ENCODE results near the gene WFDC1.

Gene WFDC1

DNA sequence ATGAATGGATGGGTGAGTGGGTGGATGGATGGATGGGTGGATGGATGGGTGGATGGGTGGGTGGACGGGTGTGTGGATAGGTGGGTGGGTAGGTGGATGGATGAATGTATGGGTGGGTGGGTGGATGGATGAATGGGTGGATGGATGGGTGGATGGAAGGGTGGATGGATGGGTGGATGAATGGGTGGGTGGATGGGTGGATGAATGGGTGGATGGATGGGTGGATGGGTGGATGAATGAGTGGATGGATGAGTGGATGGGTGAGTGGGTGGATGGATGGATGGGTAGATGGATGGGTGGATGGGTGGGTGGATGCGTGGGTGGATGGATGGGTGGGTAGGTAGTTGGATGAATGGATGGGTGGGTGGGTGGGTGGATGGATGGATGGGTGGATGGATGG lies 60.5 kb downstream of the WFDC1 start:
- no peak for DNase-seq (ENCODE audit: low read depth)

DNA sequence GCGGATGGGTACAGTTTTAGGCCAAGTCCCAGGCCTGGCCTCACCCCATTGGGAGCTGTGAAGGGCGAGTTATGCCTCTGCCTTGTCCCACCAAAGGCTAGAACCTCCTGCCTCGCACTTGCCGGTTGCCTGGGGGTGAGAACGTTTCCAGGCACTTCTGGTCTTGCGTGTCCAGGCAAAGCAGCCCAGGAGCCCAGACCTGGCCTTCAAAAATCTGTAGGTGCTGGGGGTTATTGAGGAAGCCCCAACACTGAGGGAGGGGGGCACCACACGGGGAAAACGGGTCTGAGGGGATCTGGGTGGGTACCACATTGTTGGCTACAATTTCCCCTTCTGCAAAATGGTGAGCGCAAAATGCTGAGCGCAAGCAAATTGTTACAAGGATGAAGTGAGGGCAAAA lies 61.5 kb downstream of the WFDC1 start:
- DNase-seq (ENCODE audit: low read depth), result no peak

DNA sequence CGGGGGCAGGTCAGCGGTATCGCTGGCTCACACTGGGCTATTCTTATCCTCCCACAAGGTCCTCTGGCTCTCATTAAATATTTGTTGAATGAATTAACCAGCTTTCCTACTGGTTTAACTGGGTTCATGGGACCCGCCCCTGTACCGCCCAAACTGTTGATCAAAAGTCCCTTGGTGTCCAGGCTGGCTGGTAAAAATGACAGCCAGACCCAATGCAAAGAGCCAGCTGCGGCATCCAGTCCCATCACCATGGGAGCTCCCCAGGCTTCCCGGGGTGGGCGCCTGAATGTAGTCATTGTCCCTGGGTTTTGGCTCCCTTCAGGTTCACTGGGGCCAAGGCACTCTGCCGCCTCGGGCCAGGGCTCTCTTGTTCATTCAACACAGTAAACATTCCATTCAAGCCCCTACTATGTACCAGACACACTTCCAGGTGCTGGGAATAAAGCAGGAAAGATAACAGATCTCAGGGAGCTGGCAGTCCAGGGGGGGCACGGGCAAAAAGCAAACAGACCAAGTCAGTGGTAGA lies 62.0 kb downstream of the WFDC1 start:
- DNase-seq (ENCODE audit: low read depth), result no peak

DNA sequence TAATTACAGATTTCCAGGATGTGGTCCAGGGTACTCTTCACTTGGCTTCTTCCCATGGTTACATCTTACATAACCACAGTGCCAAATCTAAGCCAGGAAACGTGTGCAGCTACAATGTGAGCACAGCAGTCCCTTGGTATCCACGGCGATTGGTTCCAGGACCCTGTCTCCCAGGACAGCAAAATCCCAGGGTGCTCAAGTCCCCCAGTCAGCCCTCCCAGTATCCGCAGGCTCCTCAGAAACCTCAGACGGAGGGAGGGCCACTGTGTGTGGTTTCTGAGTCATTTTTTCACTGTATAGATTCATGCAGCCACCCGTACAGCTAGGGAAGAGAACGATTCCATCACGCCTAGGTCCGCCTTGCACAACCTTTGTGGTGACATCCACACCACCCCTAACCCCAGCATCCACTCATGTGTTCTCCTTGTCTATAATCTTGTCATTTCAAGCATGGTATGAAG lies 62.5 kb downstream of the WFDC1 start:
- no peak for DNase-seq (ENCODE audit: low read depth)

DNA sequence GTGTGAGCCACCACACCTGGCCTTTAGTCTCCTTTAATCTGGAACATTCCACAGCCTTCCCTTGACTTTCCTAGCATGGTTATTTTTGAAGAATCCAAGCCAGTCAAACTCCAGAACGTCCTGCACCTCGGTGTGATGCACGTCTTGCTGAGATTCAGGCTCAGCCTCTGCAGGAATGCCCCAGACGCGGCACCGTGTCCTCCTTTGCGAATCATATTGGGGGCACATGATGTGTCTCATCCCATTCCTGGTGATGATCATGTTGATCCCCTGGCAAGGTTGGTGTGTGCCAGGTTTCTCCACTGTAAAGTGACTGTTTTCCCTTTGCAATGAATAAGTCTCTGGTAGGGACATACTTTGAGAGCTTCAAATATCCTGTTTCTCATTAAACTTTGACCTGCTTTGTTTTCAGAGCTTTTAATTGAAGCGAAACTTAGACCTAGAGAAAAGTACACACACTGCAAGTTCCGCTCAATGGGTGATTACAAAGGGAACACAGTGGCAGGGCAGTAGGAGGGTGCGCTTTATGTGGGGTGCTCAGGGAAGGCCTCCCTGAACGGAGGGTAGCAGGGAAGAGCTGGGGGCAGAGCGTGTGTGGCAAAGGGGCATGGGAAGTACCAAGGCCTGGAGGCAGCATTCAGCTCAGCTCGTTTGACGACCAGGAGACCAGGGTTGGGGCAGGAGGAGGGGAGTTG lies 64.1 kb downstream of the WFDC1 start:
- DNase-seq (ENCODE audit: low read depth), result no peak

DNA sequence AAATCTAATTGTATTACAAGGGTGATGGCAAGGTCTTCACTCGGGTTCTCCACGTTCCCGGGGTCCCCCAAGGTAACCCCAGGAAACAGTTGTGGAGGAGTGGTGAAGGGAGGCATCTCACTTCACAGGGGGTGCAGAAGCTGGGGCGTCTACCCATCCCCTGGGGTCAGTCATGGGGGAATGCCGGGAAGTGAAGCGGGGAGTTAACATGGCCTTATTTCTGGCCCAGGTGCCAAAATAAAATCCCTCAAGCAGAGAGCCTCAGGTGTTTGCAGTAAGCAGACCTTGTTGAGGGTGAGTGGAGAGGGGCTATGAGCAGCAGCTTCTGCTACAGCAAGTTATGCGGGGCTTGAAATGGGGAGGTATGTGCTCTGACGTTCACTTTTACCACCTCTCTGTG lies 64.6 kb downstream of the WFDC1 start:
- DNase-seq (ENCODE audit: low read depth), result no peak

DNA sequence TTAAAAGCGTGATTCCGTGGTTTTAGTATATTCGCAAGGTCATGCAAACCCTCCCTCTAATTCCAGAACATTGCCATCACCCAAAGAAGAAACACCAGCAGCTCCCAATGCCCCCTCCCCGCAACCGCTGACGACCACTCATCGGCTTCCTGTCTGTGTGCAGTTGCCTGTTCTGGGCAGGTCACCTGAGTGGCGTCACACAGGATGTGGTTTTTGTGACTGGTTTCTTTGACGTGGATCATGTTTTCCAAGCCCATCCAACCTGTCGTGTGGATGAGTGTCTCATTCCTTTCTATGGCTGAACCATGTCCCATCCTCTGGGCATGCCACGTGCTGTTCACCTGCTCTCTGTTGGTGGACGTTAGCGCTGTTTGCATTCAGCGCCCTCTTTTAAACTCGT lies 65.5 kb downstream of the WFDC1 start:
- DNase-seq (ENCODE audit: low read depth), result no peak

DNA sequence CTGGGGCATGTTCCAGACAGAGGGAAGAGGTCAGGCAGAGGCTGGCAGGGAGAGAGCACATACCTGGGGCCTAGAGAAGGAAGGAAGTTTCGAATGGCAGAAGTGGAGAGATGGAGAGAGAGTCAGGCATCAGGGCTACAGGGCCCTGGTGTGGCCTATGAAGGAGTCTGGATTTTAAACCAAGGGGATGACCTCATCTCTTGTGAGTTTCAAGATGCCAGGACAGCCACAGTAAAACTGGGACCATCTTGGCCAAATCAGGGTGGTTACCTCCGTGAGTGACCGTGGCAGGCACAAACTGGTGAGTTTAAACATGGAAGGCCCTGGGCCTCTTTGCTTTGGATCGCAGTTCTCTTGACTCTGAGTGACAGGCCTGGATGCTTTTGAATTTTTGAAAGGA lies 66.1 kb downstream of the WFDC1 start:
- DNase-seq (ENCODE audit: low read depth), result no peak

DNA sequence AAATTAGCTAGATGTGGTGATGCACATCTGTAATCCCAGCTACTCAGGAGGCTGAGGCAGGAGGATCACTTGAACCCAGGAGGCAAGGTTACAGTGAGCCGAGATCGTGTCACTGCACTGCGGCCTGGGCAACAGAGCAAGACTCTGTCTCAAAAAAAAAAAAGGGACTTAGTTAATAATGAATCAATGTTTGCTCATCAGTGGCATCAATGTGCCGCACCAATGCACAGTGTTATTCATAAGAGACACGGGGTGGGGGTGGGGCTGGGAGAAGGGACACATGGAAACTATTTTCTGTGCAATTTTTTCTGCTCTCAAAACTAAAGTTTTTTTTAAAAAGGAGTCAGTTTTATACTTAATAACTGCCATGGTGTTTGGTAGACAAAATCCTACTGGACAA lies 66.9 kb downstream of the WFDC1 start:
- no peak for DNase-seq (ENCODE audit: low read depth)

DNA sequence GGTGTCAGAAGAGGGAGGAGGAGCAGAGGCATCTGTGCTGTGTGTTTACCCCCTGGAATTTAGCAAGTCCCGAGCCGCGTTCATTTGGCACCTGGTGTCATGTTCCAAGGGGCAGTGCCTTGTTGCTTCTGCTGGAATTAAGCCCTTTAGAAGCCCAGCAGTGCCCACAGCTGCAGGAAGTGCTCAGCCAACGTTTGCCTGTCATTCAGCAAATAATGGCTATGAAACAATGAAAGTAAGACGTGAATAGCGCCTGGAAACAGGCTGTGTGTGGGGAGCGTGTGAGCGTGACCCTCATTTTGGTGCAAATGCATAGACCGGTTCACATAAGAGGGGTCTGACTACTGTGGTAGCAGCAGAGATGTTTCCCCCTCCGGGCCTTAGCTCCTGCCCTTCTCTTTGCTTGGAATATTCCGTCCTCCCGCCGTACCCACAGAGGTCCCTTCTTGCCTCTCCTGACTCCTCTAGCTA lies 67.8 kb downstream of the WFDC1 start:
- no peak for DNase-seq (ENCODE audit: low read depth)

DNA sequence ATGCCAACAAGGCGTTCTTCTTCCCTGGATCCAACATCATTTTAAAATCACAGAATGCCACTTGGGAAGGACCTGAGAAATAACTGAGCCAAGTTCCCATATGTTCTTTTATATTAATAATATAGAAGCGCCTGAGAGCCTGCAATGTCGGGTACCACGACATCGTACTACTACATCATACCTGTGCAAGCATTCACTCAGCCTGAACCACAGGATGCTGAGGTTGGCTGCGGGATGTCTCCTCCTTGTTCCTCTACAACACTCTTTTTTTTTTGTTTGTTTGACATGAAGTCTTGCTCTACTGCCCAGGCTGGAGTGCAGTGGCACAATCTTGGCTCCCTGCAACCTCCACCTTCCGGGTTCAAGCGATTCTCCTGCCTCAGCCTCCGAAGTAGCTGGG lies 71.5 kb downstream of the WFDC1 start:
- no peak for DNase-seq (ENCODE audit: low read depth)

DNA sequence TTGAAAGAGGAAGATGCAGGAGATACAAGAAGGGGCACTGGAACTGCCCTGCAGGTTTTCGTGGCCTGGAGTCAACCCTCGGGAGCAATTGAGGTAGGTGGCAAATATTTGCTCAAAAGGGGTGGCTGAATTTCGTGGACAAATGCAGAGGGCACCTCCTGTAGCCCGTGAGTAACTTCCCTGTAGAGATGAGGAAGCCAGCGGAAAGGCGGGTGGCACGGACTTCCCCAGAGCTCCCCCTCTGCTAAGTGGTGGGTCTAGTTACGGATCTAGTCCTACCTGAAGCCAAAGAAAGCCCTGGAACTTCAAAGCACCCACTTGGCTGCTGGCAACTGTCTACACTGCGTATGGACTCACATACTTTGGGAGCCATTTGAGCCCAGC lies 72.6 kb downstream of the WFDC1 start:
- no peak for DNase-seq (ENCODE audit: low read depth)

DNA sequence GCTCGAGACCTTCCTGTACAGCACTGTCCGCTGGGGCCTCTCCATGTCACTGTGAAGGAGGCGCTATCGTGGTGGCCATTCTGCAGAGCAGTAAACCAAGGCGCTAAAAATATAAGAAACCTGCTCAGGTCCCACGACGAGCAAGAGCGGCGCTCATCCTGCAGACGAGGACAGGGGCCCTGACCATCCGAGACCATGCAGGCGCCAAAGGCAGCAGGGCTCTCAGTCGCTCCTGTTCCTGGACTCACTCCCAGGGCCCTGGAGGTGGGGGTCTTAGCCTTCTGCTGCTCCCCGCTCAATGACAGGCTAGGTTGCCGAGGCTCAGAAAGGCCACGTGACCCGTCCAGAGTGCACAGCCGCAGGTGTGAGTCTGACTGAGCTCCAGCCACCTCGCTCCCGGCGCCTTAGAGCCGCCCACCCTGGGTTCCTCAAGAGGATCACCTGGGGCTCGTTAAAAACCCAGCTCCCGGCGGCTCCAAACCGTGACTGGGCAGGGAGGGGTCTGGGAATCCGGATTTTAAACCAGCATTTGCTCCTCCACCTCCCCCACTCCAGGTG lies 73.2 kb downstream of the WFDC1 start:
- no peak for DNase-seq (ENCODE audit: low read depth)

DNA sequence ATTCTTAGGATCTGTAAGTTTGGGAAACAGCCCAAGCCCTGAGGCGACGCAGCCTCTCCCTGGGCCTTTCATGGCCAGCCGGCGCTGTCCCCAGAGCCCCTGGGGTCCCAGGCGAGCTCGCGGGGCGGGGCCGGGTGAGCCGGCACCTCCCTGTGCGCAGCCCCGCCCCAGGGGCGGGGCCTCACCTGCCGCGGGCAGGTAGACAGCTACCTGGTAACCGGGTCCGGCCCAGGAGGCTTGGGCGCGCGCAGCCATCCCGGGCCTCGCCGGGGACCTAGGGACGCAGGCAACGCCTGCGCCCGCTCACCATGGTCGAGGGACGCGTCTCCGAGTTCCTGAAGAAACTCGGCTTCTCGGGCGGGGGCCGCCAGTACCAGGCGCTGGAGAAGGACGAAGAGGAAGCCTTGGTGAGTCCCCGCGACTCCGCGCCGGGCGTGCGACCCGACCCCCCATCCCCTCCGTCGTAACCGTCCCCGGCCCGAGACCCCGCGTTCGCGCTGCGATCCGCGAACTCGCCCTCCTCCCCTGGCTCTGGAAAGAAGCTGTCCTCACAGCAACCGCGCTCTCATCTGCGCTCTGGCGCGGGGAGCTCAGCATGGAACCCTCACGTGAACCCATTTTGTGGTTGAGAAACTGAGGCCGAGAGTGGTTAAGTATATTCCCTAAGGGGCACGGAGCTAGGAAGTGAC lies 73.8 kb downstream of the WFDC1 start, which contains the start of gene ATP2C2:
ATP2C2 (plus strand) TSS at position 231 of the 689 bp plus-strand sequence; CDS start at position 309, 78 bp downstream.
- no peak for DNase-seq (ENCODE audit: low read depth)

DNA sequence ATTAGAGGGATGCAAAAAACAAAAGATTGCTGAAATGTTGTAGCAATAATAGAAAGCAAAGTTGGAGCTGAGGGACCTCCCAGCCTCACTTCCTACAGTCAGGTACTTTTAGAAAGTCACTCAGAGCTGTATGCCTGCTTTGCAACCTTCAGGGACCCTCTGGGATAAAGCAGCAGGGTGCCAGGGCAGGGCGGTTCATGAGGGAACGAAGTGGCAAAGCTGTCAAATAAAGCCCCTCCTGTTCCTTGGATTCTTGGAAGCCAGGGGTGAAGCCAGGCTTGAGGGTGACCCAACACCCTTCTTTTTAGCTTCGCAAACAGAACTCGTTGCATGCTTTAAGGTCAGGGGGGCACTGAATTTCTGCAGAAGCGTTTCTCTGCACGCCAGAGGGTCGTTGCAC lies 74.4 kb downstream of the WFDC1 start:
- no peak for DNase-seq (ENCODE audit: low read depth)

DNA sequence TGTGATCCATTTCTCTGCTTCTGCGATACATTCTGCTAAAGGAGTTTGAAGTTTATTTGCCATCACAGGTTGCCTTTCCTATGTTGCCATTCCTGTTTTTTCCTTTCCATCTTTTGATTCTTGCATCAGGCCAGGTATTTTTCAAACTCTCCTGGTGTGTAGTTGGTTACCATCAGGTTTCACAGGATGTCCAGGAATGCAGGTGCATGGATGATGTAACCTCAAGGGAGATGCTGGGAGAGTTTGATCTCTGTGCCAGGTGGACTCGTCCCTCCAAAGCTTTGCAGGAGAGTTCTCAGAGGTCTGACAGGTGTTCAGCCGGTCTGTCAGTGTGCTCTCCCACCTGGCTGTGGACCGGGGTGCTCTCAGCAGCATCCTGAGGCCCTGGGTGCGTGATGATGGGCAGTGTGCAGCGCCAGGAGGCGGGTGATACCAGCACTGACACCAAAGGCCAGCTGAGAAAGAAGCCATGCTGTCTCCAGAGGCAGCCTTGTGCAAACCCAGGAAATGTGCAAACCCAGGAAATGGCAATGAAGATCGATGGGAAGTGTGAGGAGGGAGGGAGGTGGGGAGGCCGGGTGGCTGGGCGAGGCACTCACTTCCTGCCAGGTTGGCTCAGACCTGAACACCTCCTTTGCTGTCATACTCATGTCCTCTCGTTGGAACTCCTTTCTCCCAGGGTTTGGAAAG lies 75.4 kb downstream of the WFDC1 start:
- DNase-seq (ENCODE audit: low read depth), result no peak

DNA sequence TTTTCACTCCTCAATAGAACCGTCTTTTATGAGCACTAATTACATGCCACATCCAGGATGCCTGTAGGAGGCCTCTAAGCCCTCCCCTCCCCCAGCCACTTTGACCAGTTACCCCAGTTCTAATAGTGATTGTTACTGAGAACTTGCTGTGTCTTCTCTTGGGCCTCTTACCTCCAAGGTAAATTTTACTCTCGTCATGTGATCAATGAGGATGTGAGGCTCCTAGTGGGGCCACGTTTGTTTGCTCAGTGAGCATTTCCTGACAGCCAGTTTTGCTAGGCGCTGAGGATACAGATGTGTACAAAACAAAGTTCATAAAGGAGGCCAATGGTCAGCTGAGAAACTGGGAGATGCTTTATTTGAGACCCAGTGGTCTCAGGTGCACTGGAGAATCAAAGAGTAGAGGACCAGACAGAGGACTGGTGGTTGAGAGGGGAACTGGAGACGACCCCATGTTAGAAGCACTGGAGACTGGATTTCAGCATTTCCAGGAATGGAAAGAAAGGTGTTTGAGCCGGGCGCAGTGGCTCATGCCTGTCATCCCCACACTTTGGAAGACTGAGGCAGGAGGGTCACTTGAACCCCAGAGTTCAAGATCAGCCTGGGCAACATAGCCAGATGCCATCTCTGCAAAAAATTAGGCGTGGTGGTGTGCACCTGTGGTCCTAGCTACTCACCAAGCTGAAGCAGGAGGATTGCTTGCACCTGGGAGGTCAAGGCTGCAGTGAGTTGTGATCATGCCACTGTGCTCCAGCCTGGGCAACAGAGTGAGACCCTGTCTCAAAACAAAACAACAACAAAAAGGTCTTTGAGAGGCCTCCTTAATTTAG lies 76.3 kb downstream of the WFDC1 start:
- DNase-seq (ENCODE audit: low read depth), result no peak

DNA sequence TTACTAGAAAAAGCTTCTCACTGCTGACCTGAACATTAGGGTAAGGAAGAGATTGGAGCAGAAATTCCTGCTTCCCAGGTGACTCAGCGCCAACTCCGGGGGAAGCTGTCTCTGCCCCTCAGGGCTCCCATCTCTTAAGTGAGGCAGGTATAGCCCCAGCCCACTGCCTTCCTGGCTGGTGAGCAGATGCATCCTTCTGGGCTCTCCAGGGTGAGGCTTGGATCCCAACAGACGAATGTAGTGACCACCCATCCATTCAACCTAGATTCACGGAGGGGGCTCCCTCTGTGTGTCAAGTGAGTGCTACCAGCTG lies 76.8 kb downstream of the WFDC1 start:
- no peak for DNase-seq (ENCODE audit: low read depth)

DNA sequence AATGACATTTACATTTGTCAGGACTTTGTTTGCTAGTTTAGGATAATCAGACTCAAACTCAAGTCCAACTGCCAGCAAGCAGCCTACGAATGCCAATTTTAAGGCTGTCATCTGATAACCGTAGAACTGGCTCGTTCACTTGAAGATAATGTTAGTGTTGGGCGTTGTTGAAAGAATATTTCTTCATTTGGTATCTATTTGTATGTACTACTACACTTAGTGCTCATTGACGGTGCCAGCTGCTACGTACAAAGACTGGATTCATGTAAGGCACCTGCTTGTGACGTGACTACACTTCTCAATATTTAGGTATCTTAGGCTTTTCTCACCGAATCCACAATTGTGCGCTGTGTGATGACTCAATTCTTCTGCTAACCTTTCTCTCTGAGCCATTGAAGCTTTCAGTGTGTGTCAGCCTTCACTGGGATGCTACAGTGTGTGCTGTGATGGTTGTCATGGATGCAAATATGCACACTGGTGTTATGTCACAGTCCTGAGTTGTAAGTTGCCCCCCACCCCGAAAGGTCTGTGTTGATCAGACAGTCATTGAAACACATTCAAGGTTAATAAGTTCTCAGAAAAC lies 79.3 kb downstream of the WFDC1 start:
- no peak for DNase-seq (ENCODE audit: low read depth)

DNA sequence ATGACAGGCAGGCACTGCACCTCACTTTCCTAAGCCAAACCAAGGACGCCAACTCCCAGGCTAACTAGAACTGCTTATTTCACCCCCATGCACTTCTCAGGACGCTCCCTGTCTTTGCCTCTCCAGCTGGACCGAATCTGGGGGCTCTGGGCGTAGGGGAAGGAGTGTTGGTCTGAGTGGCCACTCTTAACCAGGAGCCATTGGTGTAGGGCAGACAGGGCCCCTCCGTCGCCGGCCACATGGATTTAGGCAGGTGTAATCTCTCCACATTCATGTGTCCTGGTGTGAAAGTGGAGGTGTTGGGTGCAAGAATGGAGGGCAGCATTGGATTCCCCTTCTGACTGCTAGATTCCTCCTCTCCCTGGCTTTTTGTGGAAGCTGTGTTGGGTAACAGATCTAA lies 83.4 kb downstream of the WFDC1 start:
- DNase-seq (ENCODE audit: low read depth), result no peak

DNA sequence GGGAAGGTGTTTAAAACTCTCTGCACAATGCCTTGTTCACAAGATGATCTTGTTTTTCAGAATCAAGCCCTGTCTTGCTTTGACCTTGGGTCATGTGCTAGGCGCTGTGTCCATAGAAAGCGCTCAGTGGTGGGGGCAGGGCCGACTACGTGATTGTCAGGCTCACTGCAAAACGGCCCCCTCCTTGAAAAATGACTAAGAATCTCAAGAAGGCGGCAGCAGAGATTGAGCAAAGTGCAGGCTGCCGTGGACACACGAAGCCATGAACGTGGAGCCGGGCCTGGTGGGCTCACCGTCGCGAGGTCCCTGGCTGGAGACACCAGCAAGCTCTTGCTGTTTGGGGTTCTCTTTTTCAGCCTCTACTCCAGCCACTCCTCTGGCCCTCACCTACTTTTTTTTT lies 83.9 kb downstream of the WFDC1 start:
- DNase-seq (ENCODE audit: low read depth), result no peak

All from T-helper 22 cell (primary cell).